Right renal pelvis (tissue), 4 donors: ENCODE results near the gene KIF25. TPM values are rescaled to one million over a fixed set of nuclear protein-coding genes. Genes with fewer than 3 reads are reported as not detected.

Source experiments
- DNase-seq, 4 donors: peaks; one replicate each; pipeline ENCODE4 v3.0.0-alpha.2; 2013; ENCODE audit warnings: low read depth in 4 of 4, low spot score in 3 of 4, missing footprints in 1 of 4
- polyA plus RNA-seq, 4 donors: library from polyadenylated mRNA; unstranded; fragments of 120-200 nt; gene quantifications; one replicate each; pipeline ENCODE4 v1.2.1, GENCODE V29; 2013; ENCODE audit not compliant: insufficient read length in 4 of 4

Gene KIF25
- polyA plus RNA-seq: 1 to 10 TPM in 1 of 4 donors, under 1 TPM in 3; 0.35 to 1.1 (median 0.75) TPM

- no peak for DNase-seq
Observed at GRCh38 chr6:167997642-167998041, at the start of gene KIF25. Gene KIF25, plus strand, starts transcription at chr6:167997671. Its CDS starts 31,915 bp downstream, at chr6:168029586.

- no peak for DNase-seq
Observed at GRCh38 chr6:167947716-167948115, 49.8 kb upstream of the KIF25 start.

- DNase-seq: no peak
Observed at GRCh38 chr6:167948716-167949115, 48.8 kb upstream of the KIF25 start.

GRCh38 chr6:167949121-167949684 is 48.3 kb upstream of the KIF25 start:
- DNase-seq: no peak

- DNase-seq: no peak
Observed at GRCh38 chr6:167951781-167952511, 45.5 kb upstream of the KIF25 start.

GRCh38 chr6:167952512-167952859 is 45.0 kb upstream of the KIF25 start:
- no peak for DNase-seq

GRCh38 chr6:167953551-167953950 is 43.9 kb upstream of the KIF25 start:
- DNase-seq: no peak

GRCh38 chr6:167954151-167954550 is 43.3 kb upstream of the KIF25 start:
- DNase-seq: no peak

- DNase-seq: no peak
Observed at GRCh38 chr6:167956491-167956890, 41.0 kb upstream of the KIF25 start.

GRCh38 chr6:167956983-167957492 is 40.4 kb upstream of the KIF25 start:
- no peak for DNase-seq

- DNase-seq: no peak
Observed at GRCh38 chr6:167957626-167958025, 39.8 kb upstream of the KIF25 start.

- no peak for DNase-seq
Observed at GRCh38 chr6:167960579-167960978, 36.9 kb upstream of the KIF25 start.

GRCh38 chr6:167962711-167963110 is 34.8 kb upstream of the KIF25 start:
- DNase-seq: no peak

GRCh38 chr6:167963589-167964057 is 33.8 kb upstream of the KIF25 start:
- no peak for DNase-seq

- no peak for DNase-seq
Observed at GRCh38 chr6:167965592-167966539, 31.6 kb upstream of the KIF25 start.

GRCh38 chr6:167966540-167966905 is 30.9 kb upstream of the KIF25 start:
- no peak for DNase-seq

- DNase-seq: no peak
Observed at GRCh38 chr6:167968091-167968490, 29.4 kb upstream of the KIF25 start.

GRCh38 chr6:167970230-167970629 is 27.2 kb upstream of the KIF25 start:
- no peak for DNase-seq

GRCh38 chr6:167972193-167972592 is 25.3 kb upstream of the KIF25 start:
- DNase-seq: no peak

GRCh38 chr6:167973148-167973885 is 24.2 kb upstream of the KIF25 start:
- DNase-seq: no peak
